Activated T-cell treated with anti-CD3 and anti-CD28 coated beads for 48 hours (primary cell): ENCODE data around the gene PIBF1.
"Not testable (repeated sequence)": the region's sequence is repeated elsewhere in the genome, so short reads cannot be mapped to it uniquely, and the experiment has no call there.

Experiments used
- DNase-seq: peaks from one replicate; pipeline ENCODE4 v3.0.0-alpha.2; 2020; ENCODE audit warnings: low read depth

The PIBF1 gene

GRCh38 chr13:72781451-72782439 lies at the start of gene PIBF1, which contains the start of gene DIS3:
Gene PIBF1, plus strand, starts transcription at chr13:72782133. Its CDS starts 1,337 bp downstream, at chr13:72783470.
Gene DIS3, minus strand, starts transcription at chr13:72781900. Its CDS starts 68 bp downstream, at chr13:72781832.
- DNase-seq: peak; percentile 94

- DNase-seq: no peak
Observed at GRCh38 chr13:72737033-72737432, 44.9 kb upstream of the PIBF1 start.

DNA sequence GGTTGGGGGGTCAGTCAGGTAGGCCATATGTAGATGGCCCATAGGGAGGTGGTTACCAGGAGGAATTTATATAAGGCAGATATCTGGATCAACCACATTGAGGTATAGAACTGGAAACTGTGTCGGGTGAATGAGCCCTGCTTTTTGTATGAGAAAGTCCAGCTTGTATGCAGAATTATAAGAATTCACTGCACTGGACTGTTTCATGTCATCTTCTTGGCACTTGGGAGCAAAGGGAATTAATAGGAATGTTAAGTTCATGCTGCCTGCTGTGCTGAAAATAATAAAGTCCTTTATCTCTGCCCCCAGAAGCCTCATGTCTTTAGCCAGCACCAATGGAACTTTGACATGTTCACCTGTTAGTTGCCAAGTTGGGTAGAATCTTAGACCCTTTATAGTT lies 41.9 kb upstream of the PIBF1 start:
- DNase-seq: no peak

GRCh38 chr13:72745260-72745659 lies 36.7 kb upstream of the PIBF1 start:
- DNase-seq: no peak

GRCh38 chr13:72751220-72751619 lies 30.7 kb upstream of the PIBF1 start:
- no peak for DNase-seq

GRCh38 chr13:72754111-72754510 lies 27.8 kb upstream of the PIBF1 start:
- no peak for DNase-seq

DNA sequence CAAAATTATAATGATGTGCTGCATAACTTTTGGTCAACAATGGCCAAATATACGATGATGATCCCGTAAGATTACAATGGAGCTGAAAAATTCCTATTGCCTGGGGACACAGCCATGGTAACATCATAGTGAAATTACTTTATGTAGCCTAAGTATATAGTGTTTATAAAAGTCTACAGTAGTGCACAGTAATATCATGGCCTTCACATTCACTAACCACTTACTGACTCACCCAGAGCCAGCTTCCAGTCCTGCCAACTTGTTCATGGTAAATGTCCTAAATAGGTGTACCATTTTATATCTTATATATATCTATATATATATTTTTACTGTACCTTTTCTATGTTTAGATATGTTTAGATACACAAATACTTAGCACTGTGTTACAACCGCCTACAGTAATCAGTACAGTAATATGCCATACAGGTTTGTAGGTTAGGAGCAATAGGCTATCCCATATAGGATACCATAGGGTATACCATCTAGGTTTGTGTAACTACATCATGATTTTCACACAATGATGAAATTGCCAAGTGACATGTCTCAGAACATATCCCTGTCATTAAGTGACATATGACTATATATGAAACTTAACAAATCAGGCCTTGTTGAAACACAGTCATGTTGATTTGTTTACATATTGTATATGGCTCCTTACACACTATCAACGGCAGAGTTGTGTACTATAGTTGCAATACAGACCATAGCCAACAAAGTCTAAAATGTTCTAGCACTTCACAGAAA lies 24.0 kb upstream of the PIBF1 start:
- DNase-seq: no peak

DNA sequence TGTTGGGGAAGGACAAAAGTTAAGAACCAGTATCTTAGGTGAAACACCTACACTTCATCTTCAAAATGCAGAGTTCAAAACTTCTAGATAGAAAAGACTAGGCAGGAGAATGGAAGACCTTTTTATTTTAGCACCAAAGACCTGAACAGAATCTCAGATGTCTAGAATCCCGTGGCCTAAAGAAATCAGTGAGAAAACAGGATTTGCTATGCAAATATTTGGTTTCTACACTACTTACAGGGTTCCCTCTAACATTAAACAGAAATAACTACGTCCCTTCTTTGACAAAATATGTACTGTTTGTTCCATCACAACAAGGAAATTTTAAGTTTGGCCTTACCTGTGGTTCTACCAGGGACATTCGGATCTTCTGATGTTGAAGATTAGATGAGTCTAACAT lies 21.7 kb upstream of the PIBF1 start:
- no peak for DNase-seq

DNA sequence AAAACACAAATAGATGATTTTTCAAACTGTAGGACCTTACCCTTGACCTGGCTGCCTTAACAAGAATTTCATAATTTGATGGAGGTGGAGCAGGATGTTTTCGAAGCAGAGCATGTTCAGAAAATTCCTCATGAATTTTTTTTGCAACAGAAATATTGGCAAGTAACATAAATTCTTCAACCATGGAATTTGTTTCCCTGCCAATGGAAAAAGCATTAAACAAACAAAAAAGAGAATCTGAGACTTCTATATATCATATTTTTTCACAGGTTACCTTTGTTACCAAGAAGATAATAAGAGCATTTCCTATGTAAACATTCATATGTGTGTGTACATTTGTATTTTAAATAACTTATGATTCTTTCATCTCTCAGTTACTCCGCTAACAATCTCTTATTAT lies 18.5 kb upstream of the PIBF1 start:
- no peak for DNase-seq

GRCh38 chr13:72774019-72774418 lies 7.9 kb upstream of the PIBF1 start:
- no peak for DNase-seq

DNA sequence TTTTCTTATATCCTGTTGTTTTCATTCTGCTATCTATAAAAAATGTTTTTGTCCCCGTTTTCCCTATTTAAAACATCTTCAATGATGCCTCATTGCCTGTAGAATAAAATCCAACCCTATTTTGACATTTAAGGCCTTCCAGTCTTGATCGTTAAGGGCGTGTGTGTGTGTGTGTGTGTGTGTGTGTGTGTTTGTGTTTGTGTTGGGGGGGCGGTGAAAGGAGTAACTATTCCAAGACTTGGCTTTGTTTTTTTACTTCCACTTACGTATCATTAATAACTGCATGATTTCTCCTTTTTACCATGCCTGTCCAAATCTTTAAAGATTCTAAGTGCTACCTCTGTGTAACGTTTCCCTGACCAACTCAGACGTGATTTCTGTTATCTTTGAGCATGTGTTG lies 784 bp downstream of the PIBF1 start:
- DNase-seq: no peak

DNA sequence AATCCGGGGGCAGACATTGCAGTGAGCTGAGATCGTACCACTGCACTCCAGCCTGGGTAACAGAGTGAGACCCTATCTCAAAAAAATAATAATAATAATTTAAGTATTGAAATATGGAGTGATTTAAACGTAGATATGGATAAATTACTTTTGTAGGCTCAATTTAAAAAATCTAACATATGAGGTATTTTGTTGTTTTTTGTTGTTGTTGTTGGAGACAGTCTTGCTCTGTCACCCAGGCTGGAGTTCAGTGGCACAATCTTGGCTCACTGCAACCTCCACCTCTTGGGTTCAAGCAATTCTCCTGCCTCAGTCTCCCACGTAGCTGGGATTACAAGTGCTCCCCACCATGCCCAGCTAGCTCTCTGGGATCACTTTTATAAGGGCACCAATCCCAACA lies 2.7 kb downstream of the PIBF1 start:
- DNase-seq: not testable (repeated sequence)

DNA sequence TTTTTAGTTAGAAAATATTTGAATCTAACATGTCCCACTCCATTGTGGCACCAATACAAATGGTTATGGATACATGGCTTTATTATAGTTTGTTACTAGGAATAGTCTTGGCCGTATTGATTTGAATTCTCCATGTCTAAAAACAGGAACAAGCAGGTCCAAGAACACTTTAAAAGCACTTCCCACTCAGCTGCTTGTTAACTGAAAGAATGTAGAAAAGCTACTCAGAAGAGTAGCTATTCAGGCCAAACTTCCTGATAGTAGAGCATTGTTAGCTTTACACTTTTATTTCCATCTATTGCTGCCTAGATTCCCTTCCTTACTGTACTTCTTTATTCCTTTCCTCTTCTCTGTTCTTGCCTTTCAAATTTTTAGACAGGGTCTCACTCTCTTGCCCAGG lies 6.9 kb downstream of the PIBF1 start:
- DNase-seq: no peak

DNA sequence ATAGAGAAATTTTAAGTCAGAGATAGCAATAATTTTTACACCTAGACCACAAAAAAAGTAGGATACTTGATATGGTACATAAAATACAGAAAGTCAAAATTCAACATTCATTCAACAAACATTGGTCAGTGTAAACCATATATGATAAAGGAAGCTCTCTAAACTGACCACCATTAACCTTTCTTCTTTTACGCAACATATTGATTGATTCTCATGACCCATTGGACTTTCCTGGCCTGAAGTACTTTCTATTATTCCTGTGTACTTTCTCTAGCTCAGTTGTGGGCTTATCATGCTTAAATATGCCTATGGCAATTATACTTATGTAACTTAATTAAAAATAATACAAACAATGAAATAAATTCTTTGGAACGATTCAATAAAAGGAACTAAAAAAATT lies 10.7 kb downstream of the PIBF1 start:
- no peak for DNase-seq

GRCh38 chr13:72798817-72799216 lies 16.9 kb downstream of the PIBF1 start:
- DNase-seq: no peak

GRCh38 chr13:72804301-72804700 lies 22.4 kb downstream of the PIBF1 start:
- DNase-seq: no peak

- no peak for DNase-seq
Observed at GRCh38 chr13:72805676-72806346, 23.9 kb downstream of the PIBF1 start.

DNA sequence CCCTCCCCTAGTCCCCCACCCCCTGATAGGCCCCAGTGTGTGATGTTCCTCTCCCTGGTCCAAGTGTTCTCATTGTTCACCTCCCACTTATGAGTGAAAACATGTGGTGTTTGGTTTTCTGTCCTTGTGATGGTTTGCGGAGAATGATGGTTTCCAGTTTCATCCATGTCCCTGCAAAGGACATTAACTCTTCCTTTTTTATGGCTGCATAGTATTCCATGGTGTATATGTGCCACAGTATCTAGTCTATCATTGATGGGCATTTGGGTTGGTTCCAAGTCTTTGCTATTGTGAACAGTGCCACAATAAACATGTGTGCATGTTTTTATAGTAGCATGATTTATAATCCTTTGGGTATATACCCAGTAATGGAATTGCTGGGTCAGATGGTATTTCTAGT lies 24.6 kb downstream of the PIBF1 start:
- not testable (repeated sequence) for DNase-seq

GRCh38 chr13:72808917-72809500 lies 27.1 kb downstream of the PIBF1 start:
- no peak for DNase-seq

GRCh38 chr13:72820156-72820897 lies 38.4 kb downstream of the PIBF1 start:
- no peak for DNase-seq

DNA sequence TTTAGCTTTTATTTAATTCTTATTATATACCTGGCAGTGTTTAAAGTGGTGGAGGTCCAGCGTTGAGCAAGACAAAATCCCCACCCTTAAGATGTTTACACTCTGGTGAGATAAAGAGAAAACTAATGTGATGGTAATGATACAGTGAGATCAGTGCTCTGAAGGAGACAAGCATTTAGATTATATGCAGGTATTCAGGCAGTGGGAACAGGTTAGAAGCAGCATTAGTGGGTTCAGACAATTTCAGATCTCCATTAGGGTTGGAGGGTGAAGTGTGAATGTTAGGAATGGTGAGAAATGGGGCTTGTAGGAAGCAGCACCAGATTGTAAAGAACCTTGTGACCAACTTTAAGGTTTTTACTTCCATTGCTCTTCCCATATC lies 39.0 kb downstream of the PIBF1 start:
- DNase-seq: no peak
